NCI-H2081 treated with DMSO at 0.1 percent for 48 hours (cell line): Measurements from ENCODE around the gene GAL.

ENCODE experiments used
- DNase-seq: peaks from one replicate; lab custom pipeline; 2025; lab: John Stamatoyannopoulos, UW

GAL gene

GRCh38 chr11:68711114-68711513, 26.8 kb downstream of the GAL start:
- no peak for DNase-seq

GRCh38 chr11:68714060-68714856, 29.9 kb downstream of the GAL start:
- no peak for DNase-seq

DNA sequence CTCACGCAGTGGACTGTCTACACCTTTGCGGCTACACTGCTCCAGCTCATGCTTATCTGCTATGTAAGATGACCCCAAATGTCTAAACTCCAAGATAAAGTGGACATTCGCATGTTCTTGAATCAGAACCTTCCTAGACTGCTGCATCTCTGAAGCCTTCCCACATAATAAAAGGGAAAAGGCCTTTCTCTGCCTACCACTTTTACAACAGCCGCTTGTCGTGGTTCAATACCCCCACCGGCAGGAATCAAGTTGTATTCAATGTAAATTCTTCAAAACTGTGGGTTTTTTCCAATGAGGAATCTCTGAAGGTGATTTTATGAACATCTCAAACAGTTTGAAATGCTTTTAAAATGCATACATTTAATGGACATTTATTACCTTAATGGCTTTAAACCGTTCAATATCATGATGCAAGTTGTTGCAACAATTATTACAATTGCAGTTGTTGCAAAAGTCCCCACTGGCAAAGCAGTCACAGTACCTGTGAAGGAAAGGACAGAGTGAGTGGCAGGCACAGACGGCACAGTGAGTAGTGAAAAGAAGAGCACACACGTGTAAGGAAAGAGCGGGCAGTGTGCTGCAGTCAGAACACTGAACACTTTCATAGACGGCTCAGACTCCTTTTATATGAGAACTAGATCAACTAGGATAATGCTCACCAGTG, 31.2 kb downstream of the GAL start:
- no peak for DNase-seq

DNA sequence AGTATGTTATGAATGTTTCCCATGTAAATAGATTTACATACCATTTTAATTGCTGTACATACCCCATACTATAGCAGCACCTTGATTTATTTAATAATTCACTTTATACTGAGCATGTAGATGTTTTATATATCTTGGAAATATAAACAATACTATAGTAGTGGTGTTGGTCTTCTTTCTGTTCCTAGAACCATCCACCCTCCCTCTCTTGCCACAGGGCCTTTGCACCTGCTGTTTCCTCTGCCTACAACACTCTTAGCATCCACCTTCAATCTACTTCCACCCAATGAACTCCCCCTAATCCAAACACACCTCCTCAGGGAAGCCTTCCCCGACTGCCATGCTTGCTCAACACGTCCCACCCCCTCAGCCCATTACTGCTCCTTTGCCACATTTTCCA, 36.7 kb downstream of the GAL start:
- DNase-seq: no peak

- DNase-seq: no peak
These were observed 37.8 kb downstream of the GAL start for GRCh38 chr11:68722143-68722542.

- no peak for DNase-seq
These were observed 39.9 kb downstream of the GAL start for GRCh38 chr11:68724293-68724692.

DNA sequence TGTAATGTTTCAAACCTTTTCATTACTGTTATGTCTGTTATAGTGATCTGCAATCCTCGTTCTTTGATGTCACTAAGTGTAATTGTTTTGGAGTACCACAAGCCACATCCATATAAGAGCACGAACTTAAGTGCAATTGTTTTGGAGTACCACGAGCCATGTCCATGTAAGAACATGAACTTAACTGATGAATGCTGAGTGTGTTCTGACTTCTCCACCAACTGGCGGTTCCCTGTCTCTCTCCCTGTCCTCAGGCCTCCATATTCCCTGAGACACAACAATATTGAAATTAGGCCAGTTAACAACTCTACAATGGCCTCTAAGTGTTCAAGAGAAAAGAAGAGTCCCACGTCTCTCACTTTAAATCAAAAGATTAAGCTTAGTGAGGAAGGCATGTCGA, 43.4 kb downstream of the GAL start:
- DNase-seq: no peak

- DNase-seq: no peak
These were observed 49.8 kb downstream of the GAL start for GRCh38 chr11:68734111-68734510.

DNA sequence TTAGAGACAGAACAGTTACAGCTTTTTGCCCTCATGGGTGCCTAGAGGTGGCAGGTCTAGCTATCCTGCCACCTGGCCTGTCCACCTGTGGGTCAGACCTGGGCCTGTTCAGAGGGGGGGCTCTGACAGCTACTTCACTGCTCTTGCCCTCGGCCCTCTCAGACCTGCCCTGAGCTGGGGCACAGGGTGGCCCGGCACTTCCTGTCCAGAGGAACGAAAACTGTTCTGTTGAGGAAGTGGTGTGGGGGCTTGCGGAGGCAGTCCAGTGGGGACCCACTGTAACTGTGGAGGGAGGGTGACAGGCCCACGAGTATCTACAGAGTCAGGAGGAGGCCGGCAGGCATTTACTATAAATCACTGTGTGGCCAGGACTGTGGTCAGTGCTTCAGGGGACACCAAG, 50.8 kb downstream of the GAL start:
- DNase-seq: no peak

- DNase-seq: no peak
These were observed 51.3 kb downstream of the GAL start for GRCh38 chr11:68735646-68736045.
